Measurements from ENCODE around the gene FBXW5. TPM values are rescaled to one million over a fixed set of nuclear protein-coding genes. Genes with fewer than 3 reads are reported as not detected.

FBXW5 gene
- total RNA-seq, 2 experiments from 2014 or later, result 118 to 119 TPM

DNA sequence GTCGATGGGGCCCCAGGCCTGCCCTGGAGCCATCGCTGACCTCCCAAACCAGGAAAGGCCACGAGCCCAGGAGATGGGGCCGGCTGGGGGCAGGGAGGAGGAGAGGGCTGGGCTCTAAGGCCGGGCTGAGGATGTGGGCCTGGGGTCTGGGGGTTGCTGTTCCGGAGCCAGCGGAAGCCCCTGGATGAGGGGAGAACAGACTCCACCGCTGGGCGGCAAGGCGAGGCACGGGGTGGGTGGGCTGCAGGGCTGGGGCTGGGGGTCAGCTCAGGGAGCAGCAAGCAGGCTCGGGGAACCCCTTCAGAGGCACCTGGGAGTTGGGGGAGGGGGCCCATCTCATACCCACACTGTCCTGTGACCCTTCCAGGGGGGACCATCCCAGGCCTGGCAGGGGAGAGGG, 19.2 kb upstream of the FBXW5 start:
- CTCF ChIA-PET, result interaction anchor here (1.2 kb wide), 1 partner anchor 12 kb away, joined by 7 read pairs; no protein-coding TSS in a partner anchor

DNA sequence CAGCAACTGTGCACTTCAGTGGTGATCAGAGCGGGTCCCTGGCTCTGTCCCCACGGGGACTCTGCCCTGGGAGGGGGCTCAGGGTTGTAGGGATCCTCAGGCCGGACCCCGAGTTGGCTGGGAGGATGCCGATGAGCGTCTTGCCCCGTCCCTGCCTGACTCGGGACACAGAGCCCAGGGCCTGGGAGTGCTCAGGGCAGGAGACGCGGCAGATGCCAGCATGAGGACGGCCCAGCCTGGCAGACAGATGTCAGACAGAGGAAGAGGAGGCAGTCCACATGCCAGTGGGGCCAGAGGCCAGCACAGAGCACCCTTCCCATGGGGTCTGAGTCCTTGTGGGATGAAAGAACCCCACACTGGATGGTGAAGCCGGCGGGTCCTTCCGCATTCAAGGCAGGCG, 18.8 kb upstream of the FBXW5 start:
- Mint-ChIP-seq H3K36me3 (ENCODE audit: low read depth) (no peaks in the 10 kb centered on the region), H3K9me3 (no peaks in the 10 kb centered on the region), H3K4me3 (no peak overlapping the region), H3K27ac (peak overlapping the region; percentile 78), H3K27me3 (peaks cover 2% of the 10 kb centered on the region), H3K4me1 (peaks cover 51% of the 10 kb centered on the region)
- CTCF ChIA-PET, result interaction anchor here (2.4 kb wide), 1 partner anchor 15 kb away, joined by 7 read pairs; no protein-coding TSS in a partner anchor
- POLR2A ChIA-PET, result interaction anchor here (1.0 to 7.9 kb wide), 2 partner anchors 12 to 15 kb away, joined by 3 to 70 read pairs; partner anchors contain the start of gene PTGDS
- DNase-seq, result no peak

More for the DNA sequence above, 19.2 kb upstream of the FBXW5 start:
- no peak overlapping the region for H3K4me3 Mint-ChIP-seq
- peaks cover 51% of the 10 kb centered on the region for H3K4me1 Mint-ChIP-seq
- H3K36me3 Mint-ChIP-seq (ENCODE audit: low read depth), result no peaks in the 10 kb centered on the region
- H3K9me3 Mint-ChIP-seq, result no peaks in the 10 kb centered on the region
- H3K27ac Mint-ChIP-seq, result no peak overlapping the region
- POLR2A ChIA-PET, result interaction anchor here (0.6 to 7.9 kb wide), 5 partner anchors 9 to 33 kb away, joined by 3 to 70 read pairs (median 4); partner anchors contain the start of genes CLIC3, FBXW5 and PTGDS
- peaks cover 2% of the 10 kb centered on the region for H3K27me3 Mint-ChIP-seq
- no peak for DNase-seq

DNA sequence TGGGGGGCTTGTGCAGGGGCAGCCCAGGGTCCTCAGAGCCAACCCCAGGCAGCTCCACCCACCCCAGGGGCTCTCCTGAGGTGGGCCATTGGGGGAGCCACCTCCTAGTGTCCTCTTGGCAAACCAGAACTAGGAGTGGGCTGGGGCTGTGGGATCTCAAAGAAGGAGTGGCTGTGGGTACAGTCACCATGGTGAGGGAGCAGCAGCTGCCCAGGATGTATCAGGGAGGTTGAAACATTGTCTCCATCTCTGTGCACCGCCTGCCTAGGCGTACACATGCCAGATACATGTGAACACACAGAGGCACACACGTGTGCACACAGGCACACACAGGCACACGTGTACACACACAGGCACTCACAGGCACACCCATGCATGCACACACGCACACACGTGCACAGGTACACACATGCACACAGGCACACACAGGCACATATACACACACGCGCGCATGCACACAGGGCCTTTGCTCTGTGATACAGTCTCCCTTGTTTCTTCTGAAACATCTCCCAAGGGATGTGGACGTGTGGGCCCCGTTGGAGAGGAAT, 18.2 kb upstream of the FBXW5 start:
- ChIA-PET POLR2A (interaction anchor here (1.0 to 7.9 kb wide), 3 partner anchors 11 to 16 kb away, joined by 3 to 70 read pairs (median 3); partner anchors contain the start of gene PTGDS), CTCF (interaction anchor here (1.3 to 2.4 kb wide), 2 partner anchors 11 to 15 kb away, joined by 3 to 7 read pairs; no protein-coding TSS in a partner anchor)
- H3K4me1 Mint-ChIP-seq, result peaks cover 51% of the 10 kb centered on the region
- no peak overlapping the region for H3K4me3 Mint-ChIP-seq
- H3K36me3 Mint-ChIP-seq (ENCODE audit: low read depth), result no peaks in the 10 kb centered on the region
- H3K9me3 Mint-ChIP-seq, result no peaks in the 10 kb centered on the region
- no peak for DNase-seq
- peak overlapping the region; percentile 78 for H3K27ac Mint-ChIP-seq
- H3K27me3 Mint-ChIP-seq, result peaks cover 2% of the 10 kb centered on the region

DNA sequence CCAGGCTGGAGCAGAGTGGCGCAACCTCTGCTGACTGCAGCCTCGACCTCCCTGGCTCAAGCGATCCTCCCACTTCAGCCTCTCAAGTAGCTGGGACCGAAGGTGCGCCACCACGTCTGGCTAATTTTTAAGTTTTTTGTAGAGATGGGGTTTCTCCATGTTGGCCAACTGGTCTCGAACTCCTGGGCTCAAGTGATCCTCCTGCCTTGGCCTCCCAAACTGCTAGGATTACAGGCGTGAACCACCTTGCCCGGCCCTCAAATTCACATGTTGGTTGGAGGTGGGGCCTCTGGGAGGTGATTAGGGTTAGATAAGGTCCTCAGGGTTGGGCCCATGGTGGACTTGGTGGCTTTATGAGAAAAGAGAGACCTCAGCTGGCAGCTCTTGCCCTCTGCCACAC, 17.6 kb upstream of the FBXW5 start:
- H3K27me3 Mint-ChIP-seq, result peaks cover 2% of the 10 kb centered on the region
- no peak for DNase-seq
- no peak overlapping the region for H3K27ac Mint-ChIP-seq
- H3K36me3 Mint-ChIP-seq (ENCODE audit: low read depth), result no peaks in the 10 kb centered on the region
- peaks cover 50% of the 10 kb centered on the region for H3K4me1 Mint-ChIP-seq
- H3K4me3 Mint-ChIP-seq, result no peak overlapping the region
- H3K9me3 Mint-ChIP-seq, result no peaks in the 10 kb centered on the region
- ChIA-PET POLR2A (interaction anchor here (1.0 to 7.9 kb wide), 3 partner anchors 11 to 17 kb away, joined by 3 to 70 read pairs (median 3); partner anchors contain the start of gene PTGDS), CTCF (interaction anchor here (1.3 to 2.4 kb wide), 2 partner anchors 11 to 14 kb away, joined by 3 to 7 read pairs; no protein-coding TSS in a partner anchor)

DNA sequence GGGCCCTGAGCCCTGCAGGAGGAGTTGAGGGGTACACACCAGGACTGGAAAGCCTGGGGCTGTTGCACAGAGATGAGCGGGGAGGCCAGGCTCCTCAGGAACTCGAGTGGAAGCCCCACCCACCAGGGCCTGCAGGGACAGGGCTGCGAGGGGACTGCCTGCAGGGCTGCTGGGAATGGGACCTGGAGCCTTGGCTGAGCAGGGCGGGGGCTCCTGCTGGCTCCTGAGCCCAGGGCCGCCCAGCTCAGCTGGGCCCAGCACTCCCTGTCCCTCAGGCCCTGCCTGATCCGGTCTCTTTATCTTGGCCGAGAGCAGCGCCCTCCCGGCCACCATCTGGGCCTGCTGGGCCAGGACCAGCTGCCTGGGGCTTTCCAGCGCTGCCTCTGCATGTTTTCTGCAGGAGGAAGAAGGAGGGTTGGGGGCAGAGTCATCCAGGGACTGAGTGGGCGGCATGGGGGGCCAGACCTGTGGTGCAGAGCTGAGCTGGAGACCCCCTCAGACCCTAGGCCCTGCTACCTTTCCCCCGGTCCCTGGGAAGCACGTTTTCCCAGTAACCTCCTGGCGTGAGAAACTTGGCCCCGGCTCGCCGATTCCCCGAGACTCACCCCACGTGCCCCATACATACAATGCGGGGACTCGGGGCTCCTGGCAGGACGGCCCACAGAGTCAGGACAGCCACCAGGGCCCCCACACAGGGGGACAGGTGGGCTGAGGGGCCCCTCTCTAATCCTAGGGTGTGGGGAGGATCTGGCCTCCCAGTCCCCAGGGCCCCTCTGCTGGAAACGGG, 16.9 kb upstream of the FBXW5 start:
- DNase-seq, result no peak
- no peak overlapping the region for H3K4me3 Mint-ChIP-seq
- peaks cover 49% of the 10 kb centered on the region for H3K4me1 Mint-ChIP-seq
- H3K9me3 Mint-ChIP-seq, result peaks cover 3% of the 10 kb centered on the region
- ChIA-PET POLR2A (interaction anchor here (1.0 to 7.9 kb wide), 5 partner anchors 10 to 74 kb away, joined by 3 to 70 read pairs (median 7); partner anchors contain the start of gene PTGDS), CTCF (interaction anchor here (1.3 to 2.4 kb wide), 2 partner anchors 10 to 14 kb away, joined by 3 to 7 read pairs; no protein-coding TSS in a partner anchor)
- no peak overlapping the region for H3K27ac Mint-ChIP-seq
- H3K36me3 Mint-ChIP-seq (ENCODE audit: low read depth), result no peaks in the 10 kb centered on the region
- peaks cover 2% of the 10 kb centered on the region for H3K27me3 Mint-ChIP-seq

DNA sequence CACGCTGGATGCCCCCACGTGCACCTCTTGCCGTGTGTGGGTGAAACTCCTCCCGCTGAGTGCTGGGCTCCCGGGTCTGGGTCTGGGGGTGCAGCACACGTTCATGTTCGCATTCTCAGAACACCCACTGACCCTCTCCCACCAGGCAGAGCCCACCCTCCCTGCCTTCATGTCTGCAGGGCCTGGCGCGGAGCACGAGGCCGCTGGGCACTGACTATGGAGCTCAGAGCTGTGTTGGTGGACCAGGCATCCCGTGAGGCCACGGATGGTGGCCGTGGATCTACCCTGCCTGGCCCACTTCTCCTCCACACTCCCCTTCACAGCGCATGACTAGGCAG, 16.4 kb upstream of the FBXW5 start:
- H3K9me3 Mint-ChIP-seq, result peaks cover 7% of the 10 kb centered on the region
- POLR2A ChIA-PET, result interaction anchor here (1.0 to 7.9 kb wide), 5 partner anchors 9 to 75 kb away, joined by 3 to 70 read pairs (median 7); partner anchors contain the start of genes PAXX and PTGDS
- H3K4me1 Mint-ChIP-seq, result peaks cover 43% of the 10 kb centered on the region
- CTCF ChIA-PET, result interaction anchor here (1.1 to 2.4 kb wide), 2 partner anchors 13 to 15 kb away, joined by 3 to 7 read pairs; no protein-coding TSS in a partner anchor
- no peak for DNase-seq
- no peaks in the 10 kb centered on the region for H3K36me3 Mint-ChIP-seq (ENCODE audit: low read depth)
- H3K27me3 Mint-ChIP-seq, result peaks cover 2% of the 10 kb centered on the region
- no peak overlapping the region for H3K27ac Mint-ChIP-seq
- H3K4me3 Mint-ChIP-seq, result no peak overlapping the region

DNA sequence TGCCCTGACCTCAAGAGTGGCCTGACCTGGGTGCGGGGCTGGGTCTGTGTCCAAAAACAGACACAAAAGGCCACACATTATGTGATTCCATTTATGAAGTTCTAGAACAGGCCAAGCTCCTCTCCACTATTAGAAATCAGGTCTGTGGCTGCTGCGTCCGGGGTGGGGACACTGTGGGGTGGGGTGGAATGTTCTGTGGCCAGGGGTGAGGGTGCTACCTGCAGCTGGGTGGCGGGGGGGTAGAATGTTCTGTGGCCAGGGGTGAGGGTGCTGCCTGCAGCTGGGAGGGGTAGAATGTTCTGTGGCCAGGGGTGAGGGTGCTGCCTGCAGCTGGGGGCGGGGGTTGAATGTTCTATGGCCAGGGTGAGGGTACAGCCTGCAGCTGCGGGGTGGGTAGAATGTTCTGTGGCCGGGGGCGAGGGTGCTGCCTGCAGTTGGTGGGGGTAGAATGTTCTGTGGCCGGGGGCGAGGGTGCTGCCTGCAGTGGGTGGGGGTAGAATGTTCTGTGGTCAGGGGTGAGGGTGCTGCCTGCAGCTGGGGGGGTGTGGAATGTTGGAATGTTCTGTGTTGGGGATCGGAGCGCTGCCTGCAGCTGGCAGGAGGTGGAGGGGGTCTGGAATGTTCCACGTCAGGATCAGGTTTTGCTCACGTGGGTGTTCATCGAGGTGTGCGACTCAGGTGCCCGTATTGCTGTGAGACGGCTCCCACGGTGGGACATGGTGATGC, 15.8 kb upstream of the FBXW5 start:
- ChIA-PET CTCF (interaction anchor here (1.0 to 1.3 kb wide), 4 partner anchors 12 to 16 kb away, joined by 3 to 8 read pairs (median 6); no protein-coding TSS in a partner anchor), POLR2A (interaction anchor here (0.6 to 7.9 kb wide), 7 partner anchors 9 to 280 kb away, joined by 3 to 70 read pairs (median 3); partner anchors contain the start of genes PAXX, PTGDS and TUBB4B)
- H3K4me3 Mint-ChIP-seq, result peak overlapping the region; percentile 30
- H3K36me3 Mint-ChIP-seq (ENCODE audit: low read depth), result no peaks in the 10 kb centered on the region
- H3K27ac Mint-ChIP-seq, result peak overlapping the region; percentile 91
- no peaks in the 10 kb centered on the region for H3K27me3 Mint-ChIP-seq
- DNase-seq, result peak; percentile 58
- H3K9me3 Mint-ChIP-seq, result peaks cover 7% of the 10 kb centered on the region
- peaks cover 38% of the 10 kb centered on the region for H3K4me1 Mint-ChIP-seq

DNA sequence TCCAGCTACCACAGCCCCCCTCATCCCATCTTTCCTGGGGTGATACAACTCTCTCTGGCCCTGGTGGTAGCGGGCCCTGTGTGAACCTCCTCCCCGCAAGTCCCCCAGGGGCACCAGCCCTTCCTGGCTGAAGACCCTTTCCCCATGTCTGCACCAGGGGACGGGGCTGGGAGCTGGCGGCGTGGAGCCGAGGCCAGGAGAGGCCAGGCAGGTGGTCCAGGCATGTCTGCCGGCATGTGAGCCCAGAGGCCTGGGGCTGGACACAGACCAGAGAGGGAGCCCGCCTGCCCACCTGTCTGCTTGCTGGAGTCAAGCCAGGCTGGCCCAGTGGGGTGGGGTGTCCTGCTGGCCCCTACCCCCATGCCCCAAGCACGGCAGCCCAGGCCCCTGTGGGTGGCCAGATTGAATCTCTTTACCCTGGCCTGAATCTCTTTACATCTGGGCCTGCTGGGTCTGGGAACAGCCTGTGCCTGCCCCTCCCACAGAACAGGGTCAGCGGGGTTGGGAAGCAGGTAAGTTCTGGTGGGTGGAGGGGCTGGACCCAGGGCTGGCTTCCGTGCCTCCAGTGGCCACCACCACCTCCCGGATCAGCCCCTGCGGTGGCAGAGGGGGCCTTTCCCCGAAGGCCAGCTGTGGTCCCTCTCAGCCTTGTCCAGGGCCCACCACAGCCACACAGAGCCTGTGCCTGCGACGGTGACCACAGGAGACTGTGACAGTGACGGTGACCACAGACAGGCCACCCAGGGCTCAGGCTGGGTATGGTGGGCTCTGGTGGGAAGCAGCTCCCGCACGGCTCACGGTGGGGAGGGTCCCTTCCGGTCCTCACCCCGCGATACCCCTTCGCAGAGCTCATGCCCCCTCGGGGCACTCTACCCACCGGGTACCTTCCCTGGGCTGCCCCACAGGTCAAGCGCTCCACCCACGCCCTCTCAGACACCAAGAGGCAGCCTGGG, 14.6 kb upstream of the FBXW5 start:
- H3K27ac Mint-ChIP-seq, result peak overlapping the region; percentile 91
- no peak overlapping the region for H3K4me3 Mint-ChIP-seq
- H3K36me3 Mint-ChIP-seq (ENCODE audit: low read depth), result no peaks in the 10 kb centered on the region
- H3K27me3 Mint-ChIP-seq, result no peaks in the 10 kb centered on the region
- H3K4me1 Mint-ChIP-seq, result peaks cover 30% of the 10 kb centered on the region
- no peak for DNase-seq
- peaks cover 7% of the 10 kb centered on the region for H3K9me3 Mint-ChIP-seq
- POLR2A ChIA-PET, result interaction anchor here (0.6 to 7.9 kb wide), 8 partner anchors 8 to 282 kb away, joined by 3 to 70 read pairs (median 3); partner anchors contain the start of genes PTGDS and TUBB4B
- CTCF ChIA-PET, result interaction anchor here (0.8 to 1.3 kb wide), 5 partner anchors 11 to 76 kb away, joined by 3 to 8 read pairs (median 3); no protein-coding TSS in a partner anchor

DNA sequence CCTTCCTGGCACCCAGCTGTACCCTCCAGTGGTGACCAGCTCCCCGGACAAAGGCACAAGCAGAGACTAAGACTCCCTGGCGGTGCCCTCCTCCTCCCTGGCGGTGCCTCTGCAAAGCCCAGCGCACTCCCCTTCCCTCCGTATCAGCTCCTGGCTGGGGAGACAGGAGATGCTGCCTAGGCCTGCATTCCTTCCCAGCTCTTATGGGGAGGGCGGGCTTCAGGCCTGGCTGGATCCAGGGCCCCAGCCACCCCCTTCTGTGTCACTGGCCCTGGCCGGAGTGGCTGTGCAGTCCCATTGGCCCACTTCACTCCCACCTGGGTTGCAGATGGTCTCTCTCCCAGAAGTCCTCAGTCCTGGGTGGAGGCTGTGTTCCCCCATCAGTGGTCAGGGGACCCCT, 13.9 kb upstream of the FBXW5 start:
- ChIA-PET POLR2A (interaction anchor here (3.6 kb wide), 1 partner anchor 11 kb away, joined by 19 read pairs; no protein-coding TSS in a partner anchor), CTCF (interaction anchor here (1.1 kb wide), 1 partner anchor 71 kb away, joined by 3 read pairs; no protein-coding TSS in a partner anchor)
- H3K9me3 Mint-ChIP-seq, result peaks cover 7% of the 10 kb centered on the region
- DNase-seq, result no peak
- H3K27ac Mint-ChIP-seq, result no peak overlapping the region
- H3K4me1 Mint-ChIP-seq, result peaks cover 28% of the 10 kb centered on the region
- no peak overlapping the region for H3K4me3 Mint-ChIP-seq
- no peaks in the 10 kb centered on the region for H3K27me3 Mint-ChIP-seq
- no peaks in the 10 kb centered on the region for H3K36me3 Mint-ChIP-seq (ENCODE audit: low read depth)

DNA sequence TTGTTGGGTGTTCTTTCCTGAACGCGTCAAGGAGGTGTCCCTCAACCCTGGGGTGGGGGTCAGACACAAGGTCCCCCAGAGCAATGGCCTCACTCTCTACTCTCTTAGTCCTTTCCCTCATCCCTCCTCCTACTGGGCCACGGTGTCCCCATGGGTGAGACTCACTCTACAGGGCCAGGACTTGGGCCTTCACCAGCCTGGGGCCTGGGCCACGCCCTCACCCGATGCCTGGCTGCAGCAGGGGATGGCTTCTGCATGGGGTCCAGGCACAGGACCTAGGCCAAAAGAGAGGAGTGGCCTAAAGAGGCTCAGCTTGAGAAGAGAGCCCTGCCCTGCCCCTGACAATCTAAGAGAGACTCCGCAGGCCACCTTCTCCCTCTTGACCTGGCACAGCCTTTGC, 13.4 kb upstream of the FBXW5 start:
- peaks cover 23% of the 10 kb centered on the region for H3K4me1 Mint-ChIP-seq
- DNase-seq, result no peak
- H3K9me3 Mint-ChIP-seq, result peaks cover 7% of the 10 kb centered on the region
- CTCF ChIA-PET, result interaction anchor here (1.1 kb wide), 1 partner anchor 72 kb away, joined by 3 read pairs; no protein-coding TSS in a partner anchor
- no peak overlapping the region for H3K4me3 Mint-ChIP-seq
- POLR2A ChIA-PET, result no interaction called here
- H3K27me3 Mint-ChIP-seq, result no peaks in the 10 kb centered on the region
- no peak overlapping the region for H3K27ac Mint-ChIP-seq
- H3K36me3 Mint-ChIP-seq (ENCODE audit: low read depth), result no peaks in the 10 kb centered on the region

DNA sequence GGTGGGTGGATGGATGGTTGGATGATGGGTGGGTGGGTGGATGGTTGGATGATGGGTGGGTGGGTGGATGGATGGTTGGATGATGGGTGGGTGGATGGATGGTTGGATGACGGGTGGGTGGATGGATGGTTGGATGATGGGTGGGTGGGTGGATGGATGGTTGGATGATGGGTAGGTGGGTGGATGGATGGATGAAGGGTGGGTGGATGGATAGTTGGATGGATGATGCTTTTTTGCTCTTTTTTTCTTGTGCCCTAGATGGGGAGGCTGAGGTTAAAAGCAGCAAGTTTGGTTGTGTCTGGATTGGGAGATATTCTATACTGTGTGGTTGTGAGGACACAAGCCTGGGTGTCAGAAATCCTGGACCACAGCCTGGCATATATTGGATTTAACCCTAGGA, 12.9 kb upstream of the FBXW5 start:
- Mint-ChIP-seq H3K27me3 (no peaks in the 10 kb centered on the region), H3K4me3 (no peak overlapping the region), H3K4me1 (peaks cover 18% of the 10 kb centered on the region), H3K27ac (no peak overlapping the region), H3K9me3 (peaks cover 7% of the 10 kb centered on the region), H3K36me3 (ENCODE audit: low read depth) (no peaks in the 10 kb centered on the region)
- ChIA-PET CTCF (no interaction called here), POLR2A (no interaction called here)
- DNase-seq, result no peak
